Transverse colon (tissue), 4 donors: ENCODE measurements around the gene UBE2E2. TPM values are rescaled to one million over a fixed set of nuclear protein-coding genes. Genes with fewer than 3 reads are reported as not detected.

Experiments
- DNase-seq: peaks from one replicate; pipeline ENCODE4 v3.0.0-alpha.2; 2019
- H3K27ac ChIP-seq, 4 donors: fragments of 200-600 bp; sonication (generic); 2 replicates each; pipeline ENCODE4 v1.5.1; 2016 to 2018; ENCODE audit warnings: inconsistent platforms in 4 of 4
- H3K27me3 ChIP-seq: fragments of 200-600 bp; sonication (generic); 2 replicates; pipeline ENCODE4 v1.5.1; 2017; ENCODE audit warnings: inconsistent platforms
- H3K36me3 ChIP-seq, 4 donors: fragments of 200-600 bp; sonication (generic); 2 replicates each; pipeline ENCODE4 v1.5.1; 2017 to 2019; ENCODE audit warnings: inconsistent platforms in 4 of 4
- H3K4me1 ChIP-seq, 4 donors: fragments of 200-600 bp; sonication (generic); 2 replicates each; pipeline ENCODE4 v1.5.1; 2017 to 2020; ENCODE audit warnings: inconsistent platforms in 4 of 4
- H3K4me3 ChIP-seq, 4 donors: fragments of 200-600 bp; sonication (generic); 1 replicate in 1 of 4; 2 replicates in 3 of 4; pipeline versions ENCODE4 v1.5.1 to v1.6.1; 2017 to 2019; ENCODE audit warnings: inconsistent platforms in 4 of 4
- H3K9me3 ChIP-seq, 2 donors: fragments of 200-600 bp; sonication (generic); 2 replicates each; pipeline ENCODE4 v1.5.1; 2017 to 2019; ENCODE audit warnings: inconsistent platforms in 2 of 2
- EP300 ChIP-seq: sonication (generic); formaldehyde crosslinking; IDR thresholded peaks from one replicate; pipeline ENCODE4 v1.6.1; 2017; ENCODE audit warnings: antibody characterized with exemption, low read depth
- POLR2A ChIP-seq: fragments of 450-650 bp; IDR thresholded peaks from one replicate; pipeline ENCODE4 v1.6.1; 2016; ENCODE audit warnings: antibody characterized with exemption, mild to moderate bottlenecking, moderate library complexity
- POLR2AphosphoS5 ChIP-seq, 3 donors: sonication (generic); formaldehyde crosslinking; IDR thresholded peaks; one replicate each; pipeline ENCODE4 v1.6.1; 2016; ENCODE audit warnings: antibody characterized with exemption in 3 of 3
- WGBS, 2 donors: methylation state at CpG; one replicate each; pipeline ENCODE4 v1.1.5; 2018; ENCODE audit warnings: low coverage in 1 of 2; 5-methylcytosine and 5-hydroxymethylcytosine counted together
- in situ Hi-C, 4 donors: fragments of 200-750 bp; cut with MboI; loops; one replicate each; pipeline versions ENCODE4 v1.15.0 to v1.15.1; 2017; ENCODE audit warnings: low sequenced_read_pairs in 3 of 4, low pct_ligation_motif_present in 1 of 4, low pct_unique_long_range_greater_than_20kb in 1 of 4
- intact Hi-C: fragments of 100-400 bp; cut with DNase I; formaldehyde crosslinking; loops from one replicate; pipeline ENCODE4 v1.15.1; 2023; ENCODE audit warnings: low total_unique reads
- total RNA-seq, 4 donors: library from RNA; depleted of rRNA; stranded (reverse); fragments of >200 nt; gene quantifications; one replicate each; pipeline ENCODE4 v1.1.0, GENCODE V29; 2016
- TF ChIP-seq, protein P1 (sequence below), 5 experiments: fragments of 200-600 bp in 3 of 5; fragments of 450-650 bp in 2 of 5; sonication (generic) in 3 of 5; IDR thresholded peaks; 1 replicate in 2 of 5; 2 replicates in 3 of 5; pipeline ENCODE4 v1.5.1; 2016 to 2017; ENCODE audit warnings: antibody characterized with exemption in 5 of 5, inconsistent platforms in 3 of 5, mild to moderate bottlenecking in 2 of 5, moderate library complexity in 1 of 5

Gene UBE2E2
- total RNA-seq, 4 donors from 2014 or later = 5.4 to 133 (median 7.6) TPM

DNA sequence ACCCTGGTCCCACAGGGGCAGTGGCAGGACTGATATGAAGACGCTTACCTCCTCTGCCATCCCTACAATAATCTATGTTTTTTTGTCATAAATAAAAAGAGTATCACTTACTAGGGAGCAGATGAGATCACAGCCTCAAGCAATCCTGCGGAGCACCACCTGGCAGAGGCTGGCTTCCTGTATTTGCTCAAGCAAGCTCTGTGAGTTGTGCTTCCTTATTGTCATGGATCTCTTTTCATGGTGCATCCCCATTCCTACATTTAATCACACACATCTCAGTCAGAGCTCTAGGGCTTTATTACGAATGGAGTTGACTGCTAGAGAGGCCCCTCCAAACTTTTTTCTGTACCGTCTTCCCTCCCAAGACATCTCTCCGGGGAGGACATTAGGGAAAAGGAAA is 186.0 kb downstream of the UBE2E2 start:
- intact Hi-C loops = no loop called here
- in situ Hi-C loops = no loop called here
- Histone ChIP-seq H3K4me1 (no peaks in the 10 kb centered on the region), H3K27me3 (no peaks in the 10 kb centered on the region), H3K9me3 (no peaks in the 10 kb centered on the region), H3K27ac (no peak overlapping the region), H3K36me3 (no peaks in the 10 kb centered on the region), H3K4me3 (no peak overlapping the region)
- DNase-seq = peak; percentile 44
- TF ChIP-seq POLR2AphosphoS5 (IDR thresholded peaks at IDR 0.05) (no peak), POLR2A (no peak), EP300 (no peak)
- TF ChIP-seq, protein P1, sequence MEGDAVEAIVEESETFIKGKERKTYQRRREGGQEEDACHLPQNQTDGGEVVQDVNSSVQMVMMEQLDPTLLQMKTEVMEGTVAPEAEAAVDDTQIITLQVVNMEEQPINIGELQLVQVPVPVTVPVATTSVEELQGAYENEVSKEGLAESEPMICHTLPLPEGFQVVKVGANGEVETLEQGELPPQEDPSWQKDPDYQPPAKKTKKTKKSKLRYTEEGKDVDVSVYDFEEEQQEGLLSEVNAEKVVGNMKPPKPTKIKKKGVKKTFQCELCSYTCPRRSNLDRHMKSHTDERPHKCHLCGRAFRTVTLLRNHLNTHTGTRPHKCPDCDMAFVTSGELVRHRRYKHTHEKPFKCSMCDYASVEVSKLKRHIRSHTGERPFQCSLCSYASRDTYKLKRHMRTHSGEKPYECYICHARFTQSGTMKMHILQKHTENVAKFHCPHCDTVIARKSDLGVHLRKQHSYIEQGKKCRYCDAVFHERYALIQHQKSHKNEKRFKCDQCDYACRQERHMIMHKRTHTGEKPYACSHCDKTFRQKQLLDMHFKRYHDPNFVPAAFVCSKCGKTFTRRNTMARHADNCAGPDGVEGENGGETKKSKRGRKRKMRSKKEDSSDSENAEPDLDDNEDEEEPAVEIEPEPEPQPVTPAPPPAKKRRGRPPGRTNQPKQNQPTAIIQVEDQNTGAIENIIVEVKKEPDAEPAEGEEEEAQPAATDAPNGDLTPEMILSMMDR (IDR thresholded peaks at IDR 0.05) = no peak
- WGBS, 2 donors = 63 to 67% methylated on average over 5 of the region's 5 CpGs

DNA sequence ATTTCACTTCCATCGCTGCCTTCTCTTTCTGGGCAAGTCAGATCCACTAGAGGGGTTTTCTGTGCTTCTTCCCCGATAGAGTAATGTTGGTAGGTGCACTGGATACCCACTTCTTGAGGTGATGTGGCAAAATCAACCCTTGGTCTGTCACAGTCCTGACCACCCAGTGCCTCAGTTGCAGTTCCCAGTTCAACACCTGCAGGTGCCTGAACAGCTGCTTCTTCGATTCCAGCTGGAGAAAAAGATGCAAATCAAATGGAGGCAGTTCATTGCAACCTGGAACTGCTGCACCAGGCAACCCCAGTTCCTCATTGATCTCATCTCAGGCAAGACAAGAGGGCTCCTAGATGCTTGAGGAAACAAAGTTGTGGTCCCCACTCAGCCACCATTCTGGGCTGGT is 186.6 kb downstream of the UBE2E2 start:
- in situ Hi-C loops (no loop called here), intact Hi-C loops (no loop called here)
- H3K36me3 ChIP-seq = no peaks in the 10 kb centered on the region
- H3K27me3 ChIP-seq = no peaks in the 10 kb centered on the region
- no peak overlapping the region for H3K4me3 ChIP-seq
- TF ChIP-seq POLR2A = no peak
- TF ChIP-seq EP300 = no peak
- TF ChIP-seq, protein P1 (IDR thresholded peaks at IDR 0.05) = no peak
- no peak for TF ChIP-seq POLR2AphosphoS5 (IDR thresholded peaks at IDR 0.05)
- no peak overlapping the region for H3K27ac ChIP-seq
- 83 to 90% methylated on average over 2 to 3 of the region's 3 CpGs for WGBS, 2 donors
- H3K9me3 ChIP-seq = no peaks in the 10 kb centered on the region
- DNase-seq = peak; percentile 38
- no peaks in the 10 kb centered on the region for H3K4me1 ChIP-seq

DNA sequence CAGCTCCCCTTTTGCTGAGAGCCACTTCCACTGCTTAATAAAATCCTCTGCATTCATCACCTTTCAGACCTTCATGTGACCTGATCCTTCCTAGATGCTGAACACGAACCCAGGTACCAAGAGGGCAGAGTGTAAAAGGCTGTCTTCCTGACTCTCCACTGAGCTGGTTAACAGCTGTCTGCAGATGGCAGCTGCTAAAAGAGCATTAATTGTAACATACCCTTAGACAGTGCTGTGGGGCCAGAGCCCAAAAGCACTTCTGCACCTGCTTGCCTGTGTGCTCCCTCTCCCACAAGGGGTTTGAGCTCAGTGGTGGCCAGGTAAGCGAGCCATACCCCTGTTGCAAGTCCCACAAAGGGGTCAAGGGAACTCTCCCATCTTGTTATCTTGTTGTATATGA is 187.3 kb downstream of the UBE2E2 start:
- Histone ChIP-seq H3K36me3 (no peaks in the 10 kb centered on the region), H3K9me3 (no peaks in the 10 kb centered on the region), H3K27ac (no peak overlapping the region), H3K4me1 (no peaks in the 10 kb centered on the region), H3K27me3 (no peaks in the 10 kb centered on the region), H3K4me3 (no peak overlapping the region)
- intact Hi-C loops (no loop called here), in situ Hi-C loops (no loop called here)
- DNase-seq = no peak
- TF ChIP-seq POLR2A = no peak
- TF ChIP-seq, protein P1 (IDR thresholded peaks at IDR 0.05) = no peak
- TF ChIP-seq EP300 = no peak
- no peak for TF ChIP-seq POLR2AphosphoS5 (IDR thresholded peaks at IDR 0.05)
- 96 to 100% methylated on average over 1 to 2 of the region's 2 CpGs for WGBS, 2 donors

DNA sequence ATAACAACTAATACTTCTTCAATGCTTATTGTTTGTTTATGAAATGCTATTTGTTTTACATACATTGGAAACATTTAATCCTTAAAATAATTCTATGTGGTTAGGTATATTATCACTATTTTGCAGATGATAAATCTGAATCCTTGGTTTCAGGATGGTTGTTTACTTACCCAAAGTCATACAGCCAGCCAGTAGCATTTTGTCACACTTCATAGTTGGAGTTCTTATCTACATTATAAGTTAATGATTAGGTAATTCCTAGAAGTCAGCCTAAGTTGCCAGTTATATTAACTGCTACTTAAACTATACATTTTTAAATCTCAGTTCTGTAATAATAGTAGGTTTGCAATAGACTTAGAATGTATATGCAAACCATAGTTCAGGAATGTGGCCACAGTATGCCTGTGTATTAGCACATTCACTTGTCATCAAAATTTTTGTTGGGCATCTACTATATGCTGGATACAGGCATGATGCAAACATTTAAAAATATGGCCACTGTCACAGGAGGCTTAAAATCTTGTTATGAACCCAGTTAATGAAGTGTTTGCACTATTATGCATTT is 187.9 kb downstream of the UBE2E2 start:
- TF ChIP-seq POLR2AphosphoS5 (IDR thresholded peaks at IDR 0.05) (no peak), EP300 (no peak), POLR2A (no peak)
- TF ChIP-seq, protein P1 (IDR thresholded peaks at IDR 0.05) = no peak
- Histone ChIP-seq H3K4me1 (no peaks in the 10 kb centered on the region), H3K36me3 (no peaks in the 10 kb centered on the region), H3K4me3 (no peak overlapping the region), H3K27ac (no peak overlapping the region), H3K9me3 (no peaks in the 10 kb centered on the region), H3K27me3 (no peaks in the 10 kb centered on the region)
- in situ Hi-C loops = no loop called here
- no peak for DNase-seq
- intact Hi-C loops = no loop called here
